K562 (cell line): ENCODE measurements around the gene CIAO3. TPM values are rescaled to one million over a fixed set of nuclear protein-coding genes. Genes with fewer than 3 reads are reported as not detected.

Experiments used
- FOXK1 ChIP-seq: sonication (generic); formaldehyde crosslinking; IDR thresholded peaks from 2 replicates; pipeline ENCODE4 v1.8.0; 2022; ENCODE audit warnings: missing genetic modification reagents, mild to moderate bottlenecking, borderline replicate concordance
- RBFOX2 ChIP-seq: fragments of 200-400 bp; formaldehyde crosslinking; IDR thresholded peaks from 2 replicates; pipeline ENCODE4 v1.6.1; 2017; ENCODE audit warnings: low read depth, mild to moderate bottlenecking, low read length, moderate library complexity
- SUPT5H ChIP-seq: fragments of 450-650 bp; IDR thresholded peaks from 2 replicates; pipeline ENCODE4 v1.6.1; 2016
- ZBTB17 ChIP-seq: fragments of 450-650 bp; formaldehyde crosslinking; IDR thresholded peaks from 2 replicates; pipeline ENCODE4 v1.4.0; 2020; ENCODE audit warnings: mild to moderate bottlenecking
- ZMIZ1 ChIP-seq, 2 experiments: fragments of 150-350 bp in 1 of 2; IDR thresholded peaks; 2 replicates each; pipeline ENCODE4 v1.6.1; 2012 to 2016; ENCODE audit warnings: low read depth in 2 of 2, low read length in 2 of 2, mild to moderate bottlenecking in 1 of 2, moderate library complexity in 1 of 2
- ZNF407 ChIP-seq: fragments of 450-650 bp; IDR thresholded peaks from 2 replicates; pipeline ENCODE4 v1.6.1; 2016; ENCODE audit warnings: low read depth
- polyA plus RNA-seq, 8 experiments: library from polyadenylated mRNA; depleted of rRNA in 4 of 8; stranded (reverse) in 5 of 8; unstranded in 3 of 8; fragments of >200 nt; fragmentation: Nextera tagmentation in 2 of 8; fragmentation: Illumina TruSeq in 1 of 8; extraction: Ambion mirVana in 2 of 8; extraction: Trizol in 1 of 8; gene quantifications; 2 replicates each; pipeline versions ENCODE4 v1.2.1 to v1.2.3, GENCODE V29; 2011 to 2014; ENCODE audit warnings: inconsistent platforms in 1 of 8, missing spikeins in 1 of 8
- total RNA-seq, 7 experiments: library from RNA; depleted of rRNA in 6 of 7; stranded (reverse); fragments of >200 nt in 6 of 7; fragmentation: Illumina TruSeq in 2 of 7; extraction: Trizol in 2 of 7; gene quantifications; 2 replicates each; pipeline versions ENCODE4 v1.2.1 to v1.2.3, GENCODE V29; 2011 to 2021; ENCODE audit warnings: low replicate concordance in 1 of 7
- TF ChIP-seq, protein P1 (sequence below), 2 experiments: IDR thresholded peaks; 2 replicates each; pipeline ENCODE4 v1.6.1; 2011; ENCODE audit warnings: borderline replicate concordance in 1 of 2, control low read depth in 1 of 2, low read depth in 1 of 2, low read length in 1 of 2, mild to moderate bottlenecking in 1 of 2, mixed read lengths in 1 of 2, moderate library complexity in 1 of 2; ENCODE audit not compliant: insufficient read depth in 1 of 2, insufficient read length in 1 of 2, poor library complexity in 1 of 2, severe bottlenecking in 1 of 2; ENCODE audit errors: extremely low read depth in 1 of 2
- TF ChIP-seq, protein P2 (sequence below): fragments of 450-650 bp; IDR thresholded peaks from 2 replicates; pipeline ENCODE4 v1.7.0; 2016; ENCODE audit warnings: borderline replicate concordance
- TF ChIP-seq, protein P3 (sequence below), 2 experiments: fragments of 250-450 bp in 1 of 2; fragments of 450-650 bp in 1 of 2; sonication (Bioruptor Pico) in 1 of 2; IDR thresholded peaks; 2 replicates each; pipeline versions ENCODE4 v1.6.1 to v1.8.0; 2016 to 2021; ENCODE audit warnings: mild to moderate bottlenecking in 2 of 2, moderate library complexity in 2 of 2, missing compliant biosample characterization in 1 of 2, missing genetic modification characterization in 1 of 2

The CIAO3 gene
- total and polyA plus RNA-seq, 9 of the 15 experiments (the other 6 are each of a cell fraction or from before 2014, with no cell fraction given) = 2.2 to 35.6 (median 18.7) TPM

- TF ChIP-seq RBFOX2 = peak; percentile 83
- TF ChIP-seq ZBTB17 (CRISPR knock-in tag) = no peak
- peak in 1 of 2 experiments; percentile 23; a peak in 1 of 4 replicates for TF ChIP-seq ZMIZ1 (IDR thresholded peaks at IDR 0.05; ENCODE audit: low read depth in 2 of 2, low read length in 2 of 2)
- TF ChIP-seq, protein P1, sequence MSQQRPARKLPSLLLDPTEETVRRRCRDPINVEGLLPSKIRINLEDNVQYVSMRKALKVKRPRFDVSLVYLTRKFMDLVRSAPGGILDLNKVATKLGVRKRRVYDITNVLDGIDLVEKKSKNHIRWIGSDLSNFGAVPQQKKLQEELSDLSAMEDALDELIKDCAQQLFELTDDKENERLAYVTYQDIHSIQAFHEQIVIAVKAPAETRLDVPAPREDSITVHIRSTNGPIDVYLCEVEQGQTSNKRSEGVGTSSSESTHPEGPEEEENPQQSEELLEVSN (IDR thresholded peaks at IDR 0.05; ENCODE audit: borderline replicate concordance in 1 of 2, extremely low read depth in 1 of 2, insufficient read depth in 1 of 2, insufficient read length in 1 of 2, low read depth in 1 of 2, low read length in 1 of 2, poor library complexity in 1 of 2, severe bottlenecking in 1 of 2) = peak; percentile 99
- peak; percentile 61; the same call in 1 of the 2 replicates for TF ChIP-seq ZNF407
- TF ChIP-seq, protein P2, sequence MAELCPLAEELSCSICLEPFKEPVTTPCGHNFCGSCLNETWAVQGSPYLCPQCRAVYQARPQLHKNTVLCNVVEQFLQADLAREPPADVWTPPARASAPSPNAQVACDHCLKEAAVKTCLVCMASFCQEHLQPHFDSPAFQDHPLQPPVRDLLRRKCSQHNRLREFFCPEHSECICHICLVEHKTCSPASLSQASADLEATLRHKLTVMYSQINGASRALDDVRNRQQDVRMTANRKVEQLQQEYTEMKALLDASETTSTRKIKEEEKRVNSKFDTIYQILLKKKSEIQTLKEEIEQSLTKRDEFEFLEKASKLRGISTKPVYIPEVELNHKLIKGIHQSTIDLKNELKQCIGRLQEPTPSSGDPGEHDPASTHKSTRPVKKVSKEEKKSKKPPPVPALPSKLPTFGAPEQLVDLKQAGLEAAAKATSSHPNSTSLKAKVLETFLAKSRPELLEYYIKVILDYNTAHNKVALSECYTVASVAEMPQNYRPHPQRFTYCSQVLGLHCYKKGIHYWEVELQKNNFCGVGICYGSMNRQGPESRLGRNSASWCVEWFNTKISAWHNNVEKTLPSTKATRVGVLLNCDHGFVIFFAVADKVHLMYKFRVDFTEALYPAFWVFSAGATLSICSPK = no peak
- TF ChIP-seq, protein P3, sequence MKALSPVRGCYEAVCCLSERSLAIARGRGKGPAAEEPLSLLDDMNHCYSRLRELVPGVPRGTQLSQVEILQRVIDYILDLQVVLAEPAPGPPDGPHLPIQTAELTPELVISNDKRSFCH (CRISPR knock-in tag; IDR thresholded peaks at IDR 0.05) = no peak
- TF ChIP-seq, protein P3 (tag; IDR thresholded peaks at IDR 0.05) = peak; percentile 61; the same call in 1 of the 2 replicates
- TF ChIP-seq SUPT5H = peak; percentile 25
- TF ChIP-seq FOXK1 (CRISPR knock-in tag) = no peak
Observed at GRCh38 chr16:684071-684794, 56.6 kb downstream of the CIAO3 start, which contains the start of gene JMJD8 (continued).
